Vagina (tissue), 2 donors: Measurements from ENCODE around the gene RCAN2. TPM values are rescaled to one million over a fixed set of nuclear protein-coding genes. Genes with fewer than 3 reads are reported as not detected.

ENCODE experiments used
- DNase-seq, 2 donors: peaks; one replicate each; pipeline ENCODE4 v3.0.0-alpha.2; 2017; ENCODE audit errors: extremely low spot score in 2 of 2
- H3K27ac ChIP-seq: fragments of 200-600 bp; sonication (generic); one replicate; pipeline ENCODE4 v1.5.1; 2019
- H3K27me3 ChIP-seq: fragments of 200-600 bp; sonication (generic); one replicate; pipeline ENCODE4 v1.5.1; 2019
- H3K36me3 ChIP-seq, 2 donors: fragments of 200-600 bp; sonication (generic); one replicate each; pipeline ENCODE4 v1.5.1; 2017 to 2019
- H3K4me1 ChIP-seq: fragments of 200-600 bp; sonication (generic); one replicate; pipeline ENCODE4 v1.5.1; 2019
- H3K4me3 ChIP-seq, 2 donors: fragments of 200-600 bp; sonication (generic); 1 replicate in 1 of 2; 2 replicates in 1 of 2; pipeline ENCODE4 v1.5.1; 2016 to 2019
- H3K9me3 ChIP-seq: fragments of 200-600 bp; sonication (generic); one replicate; pipeline ENCODE4 v1.5.1; 2019
- CTCF ChIP-seq, 3 experiments: fragments of 450-650 bp in 2 of 3; fragments of 200-600 bp in 1 of 3; sonication (generic) in 1 of 3; IDR thresholded peaks; one replicate each; pipeline ENCODE4 v1.5.1; 2017 to 2019; ENCODE audit warnings: antibody characterized with exemption in 3 of 3, mild to moderate bottlenecking in 2 of 3, moderate library complexity in 2 of 3
- POLR2A ChIP-seq, 2 donors: fragments of 450-650 bp; IDR thresholded peaks; one replicate each; pipeline ENCODE4 v1.6.1; 2017; ENCODE audit warnings: antibody characterized with exemption in 2 of 2, mild to moderate bottlenecking in 2 of 2, moderate library complexity in 2 of 2
- POLR2AphosphoS5 ChIP-seq, 2 donors: sonication (generic); formaldehyde crosslinking; IDR thresholded peaks; one replicate each; pipeline ENCODE4 v1.9.0; 2017; ENCODE audit warnings: antibody characterized with exemption in 2 of 2, mild to moderate bottlenecking in 2 of 2, low read depth in 1 of 2; ENCODE audit not compliant: insufficient read depth in 1 of 2
- intact Hi-C: fragments of 100-400 bp; cut with DNase I; formaldehyde crosslinking; loops from one replicate; pipeline ENCODE4 v1.15.1; 2023
- total RNA-seq: library from RNA; depleted of rRNA; stranded (reverse); fragments of >200 nt; gene quantifications from one replicate; pipeline ENCODE4 v1.2.3, GENCODE V29; 2016

RCAN2 gene
- total RNA-seq, result 20.9 TPM

GRCh38 chr6:46491201-46491627 is at the start of gene RCAN2:
RCAN2 (minus strand) TSS chr6:46491449.
- intact Hi-C loops, result loop anchor here (10.0 kb wide), 1 partner anchor 134 kb away; no protein-coding TSS in a partner anchor
- TF ChIP-seq CTCF (IDR thresholded peaks at IDR 0.05) (no peak), POLR2A (IDR thresholded peaks at IDR 0.05) (no peak), POLR2AphosphoS5 (IDR thresholded peaks at IDR 0.05; ENCODE audit: insufficient read depth in 1 of 2, low read depth in 1 of 2) (no peak)
- peak within 1 kb of the TSS; percentile 84 for H3K27ac ChIP-seq
- no peaks in the 10 kb centered on the region for H3K36me3 ChIP-seq
- no peaks in the 10 kb centered on the region for H3K9me3 ChIP-seq
- H3K4me3 ChIP-seq, result peak within 1 kb of the TSS; percentile 70 to 90
- H3K27me3 ChIP-seq, result no peaks in the 10 kb centered on the region
- no peak for DNase-seq
- peaks cover 11% of the 10 kb centered on the region for H3K4me1 ChIP-seq

GRCh38 chr6:46539866-46540265 is 48.6 kb upstream of the RCAN2 start:
- Histone ChIP-seq H3K27me3 (no peaks in the 10 kb centered on the region), H3K36me3 (no peaks in the 10 kb centered on the region), H3K4me3 (no peak overlapping the region), H3K4me1 (no peaks in the 10 kb centered on the region), H3K9me3 (no peaks in the 10 kb centered on the region), H3K27ac (no peak overlapping the region)
- DNase-seq, result no peak
- intact Hi-C loops, result no loop called here
- no peak for TF ChIP-seq POLR2AphosphoS5 (IDR thresholded peaks at IDR 0.05; ENCODE audit: insufficient read depth in 1 of 2, low read depth in 1 of 2)
- no peak for TF ChIP-seq CTCF (IDR thresholded peaks at IDR 0.05)
- no peak for TF ChIP-seq POLR2A (IDR thresholded peaks at IDR 0.05)

- TF ChIP-seq POLR2AphosphoS5 (IDR thresholded peaks at IDR 0.05; ENCODE audit: insufficient read depth in 1 of 2, low read depth in 1 of 2) (no peak), POLR2A (IDR thresholded peaks at IDR 0.05) (no peak), CTCF (IDR thresholded peaks at IDR 0.05) (no peak)
- DNase-seq, result no peak
- Histone ChIP-seq H3K36me3 (no peaks in the 10 kb centered on the region), H3K4me1 (no peaks in the 10 kb centered on the region), H3K27me3 (no peaks in the 10 kb centered on the region), H3K4me3 (no peak overlapping the region), H3K9me3 (no peaks in the 10 kb centered on the region), H3K27ac (no peak overlapping the region)
- intact Hi-C loops, result no loop called here
Observed at GRCh38 chr6:46538800-46539480, 47.7 kb upstream of the RCAN2 start.

GRCh38 chr6:46530896-46531295 is 39.6 kb upstream of the RCAN2 start:
- no peak for DNase-seq
- Histone ChIP-seq H3K36me3 (no peaks in the 10 kb centered on the region), H3K4me3 (no peak overlapping the region), H3K9me3 (no peaks in the 10 kb centered on the region), H3K4me1 (no peaks in the 10 kb centered on the region), H3K27ac (no peak overlapping the region), H3K27me3 (no peaks in the 10 kb centered on the region)
- TF ChIP-seq POLR2AphosphoS5 (IDR thresholded peaks at IDR 0.05; ENCODE audit: insufficient read depth in 1 of 2, low read depth in 1 of 2) (no peak), POLR2A (IDR thresholded peaks at IDR 0.05) (no peak), CTCF (IDR thresholded peaks at IDR 0.05) (no peak)
- intact Hi-C loops, result no loop called here

GRCh38 chr6:46528961-46529750 is 37.9 kb upstream of the RCAN2 start:
- Histone ChIP-seq H3K36me3 (no peaks in the 10 kb centered on the region), H3K27ac (no peak overlapping the region), H3K4me3 (no peak overlapping the region), H3K9me3 (no peaks in the 10 kb centered on the region), H3K4me1 (no peaks in the 10 kb centered on the region), H3K27me3 (no peaks in the 10 kb centered on the region)
- intact Hi-C loops, result no loop called here
- TF ChIP-seq CTCF (IDR thresholded peaks at IDR 0.05) (no peak), POLR2AphosphoS5 (IDR thresholded peaks at IDR 0.05; ENCODE audit: insufficient read depth in 1 of 2, low read depth in 1 of 2) (no peak), POLR2A (IDR thresholded peaks at IDR 0.05) (no peak)
- DNase-seq, result no peak
